SIG-M5 treated with dmso at 0.1 percent for 504 hours (cell line): ENCODE measurements around the gene ZSCAN1.
"Not testable (repeated sequence)": the region's sequence is repeated elsewhere in the genome, so short reads cannot be mapped to it uniquely, and the experiment has no call there.

Source experiments
- DNase-seq: peaks from one replicate; lab custom pipeline; 2025; ENCODE audit not compliant: unreplicated experiment; lab: John Stamatoyannopoulos, UW

ZSCAN1 gene

GRCh38 chr19:58033741-58034476 is at the start of gene ZSCAN1:
ZSCAN1 (plus strand) TSS chr19:58034025; CDS start chr19:58037837, 3,812 bp downstream.
- DNase-seq: no peak

- no peak for DNase-seq
Observed at GRCh38 chr19:57992841-57993240, 41.0 kb upstream of the ZSCAN1 start.

- DNase-seq: no peak
Observed at GRCh38 chr19:58000677-58001076, 33.1 kb upstream of the ZSCAN1 start.

- DNase-seq: no peak
Observed at GRCh38 chr19:58001895-58002369, 31.9 kb upstream of the ZSCAN1 start.

- peak; percentile 4 for DNase-seq
Observed at GRCh38 chr19:58002384-58003173, 31.2 kb upstream of the ZSCAN1 start, which contains the start of gene ZNF606. ZNF606 (minus strand) TSS chr19:58002820; CDS start chr19:58001319, 1,501 bp downstream.

- DNase-seq: no peak
Observed at GRCh38 chr19:58003174-58003828, 30.5 kb upstream of the ZSCAN1 start.

- no peak for DNase-seq
Observed at GRCh38 chr19:58007285-58007684, 26.5 kb upstream of the ZSCAN1 start.

- not testable (repeated sequence) for DNase-seq
Observed at GRCh38 chr19:58008877-58009276, 24.9 kb upstream of the ZSCAN1 start.

GRCh38 chr19:58009301-58009665 is 24.5 kb upstream of the ZSCAN1 start:
- DNase-seq: no peak

GRCh38 chr19:58009666-58010301 is 24.0 kb upstream of the ZSCAN1 start:
- DNase-seq: peak; percentile 36

- DNase-seq: no peak
Observed at GRCh38 chr19:58010507-58010906, 23.3 kb upstream of the ZSCAN1 start.

GRCh38 chr19:58014141-58014540 is 19.7 kb upstream of the ZSCAN1 start:
- DNase-seq: no peak

- DNase-seq: no peak
Observed at GRCh38 chr19:58020129-58020528, 13.7 kb upstream of the ZSCAN1 start.

- no peak for DNase-seq
Observed at GRCh38 chr19:58021541-58022282, 12.1 kb upstream of the ZSCAN1 start.

GRCh38 chr19:58022283-58022660 is 11.6 kb upstream of the ZSCAN1 start:
- DNase-seq: no peak

- DNase-seq: no peak
Observed at GRCh38 chr19:58024661-58025060, 9.2 kb upstream of the ZSCAN1 start.

GRCh38 chr19:58034477-58034793 is 610 bp downstream of the ZSCAN1 start:
- no peak for DNase-seq

GRCh38 chr19:58035863-58036262 is 2.0 kb downstream of the ZSCAN1 start:
- DNase-seq: no peak

- no peak for DNase-seq
Observed at GRCh38 chr19:58037927-58038687, 4.3 kb downstream of the ZSCAN1 start.

GRCh38 chr19:58038688-58039204 is 4.9 kb downstream of the ZSCAN1 start:
- no peak for DNase-seq
